Activated CD4-positive, alpha-beta T cell treated with anti-CD3 and anti-CD28 coated beads for 36 hours (primary cell): ENCODE measurements around the gene MAP3K4. TPM values are rescaled to one million over a fixed set of nuclear protein-coding genes. Genes with fewer than 3 reads are reported as not detected.
A peak's percentile ranks its signal among the peaks of the same experiment; 100 is the strongest.

ENCODE experiments used
- ATAC-seq: fragments of 200-7000 bp; cut with Tn5 transposase; one replicate; pipeline ENCODE4 v1.10.0; 2021; ENCODE audit warnings: mild to moderate bottlenecking, moderate library complexity
- CTCF ChIA-PET: fragments of 350-600 bp; sonication (Branson Sonifier 250); formaldehyde crosslinking; loops from one replicate; lab custom pipeline; 2021; ENCODE audit warnings: antibody characterized with exemption; lab: Charles Lee
- POLR2A ChIA-PET: fragments of 350-600 bp; sonication (Branson Sonifier 250); formaldehyde crosslinking; loops from one replicate; lab custom pipeline; 2021; ENCODE audit warnings: antibody characterized with exemption, inconsistent platforms; lab: Charles Lee
- DNase-seq: peaks from one replicate; pipeline ENCODE4 v3.0.0-alpha.2; 2020
- H3K27ac Mint-ChIP-seq: one replicate; pipeline ENCODE4 v1.8.0; 2021; ENCODE audit warnings: mixed read lengths
- H3K27me3 Mint-ChIP-seq: one replicate; pipeline ENCODE4 v1.8.0; 2021; ENCODE audit warnings: mixed read lengths
- H3K36me3 Mint-ChIP-seq: one replicate; pipeline ENCODE4 v1.8.0; 2021; ENCODE audit warnings: low read depth, mixed read lengths
- H3K4me1 Mint-ChIP-seq: one replicate; pipeline ENCODE4 v1.8.0; 2021; ENCODE audit warnings: mixed read lengths
- H3K4me3 Mint-ChIP-seq: one replicate; pipeline ENCODE4 v1.8.0; 2021; ENCODE audit warnings: mild to moderate bottlenecking, moderate library complexity, mixed read lengths
- H3K9me3 Mint-ChIP-seq: one replicate; pipeline ENCODE4 v1.8.0; 2021; ENCODE audit warnings: low read depth, mixed read lengths
- intact Hi-C, 2 experiments: fragments of 100-400 bp; cut with DNase I in 1 of 2; cut with micrococcal nuclease in 1 of 2; formaldehyde crosslinking; loops; one replicate each; pipeline versions ENCODE4 v1.14.2 to v1.15.1; 2022 to 2024; cut with DNase I, micrococcal nuclease
- total RNA-seq, 2 experiments: library from RNA; stranded (reverse); gene quantifications; one replicate each; pipeline ENCODE4 v1.2.3, GENCODE V29; 2021

The MAP3K4 gene
- total RNA-seq, 2 experiments from 2014 or later: 45.3 to 61.2 TPM

GRCh38 chr6:161027385-161027784 lies 35.8 kb downstream of the MAP3K4 start:
- ChIA-PET CTCF (interaction anchor here (0.7 to 1.8 kb wide), 2 partner anchors 15 to 35 kb away, joined by 3 to 7 read pairs; no protein-coding TSS in a partner anchor), POLR2A (interaction anchor here (0.6 to 0.7 kb wide), 2 partner anchors 59 to 281 kb away, joined by 3 to 5 read pairs; no protein-coding TSS in a partner anchor)
- H3K4me1 Mint-ChIP-seq: peaks cover 48% of the 10 kb centered on the region
- ATAC-seq (no peak), DNase-seq (no peak)
- no peak overlapping the region for H3K4me3 Mint-ChIP-seq
- peaks cover 17% of the 10 kb centered on the region for H3K36me3 Mint-ChIP-seq
- no peak overlapping the region for H3K27ac Mint-ChIP-seq
- H3K27me3 Mint-ChIP-seq: no peaks in the 10 kb centered on the region
- intact Hi-C loops: no loop called here
- no peaks in the 10 kb centered on the region for H3K9me3 Mint-ChIP-seq

- intact Hi-C loops: no loop called here
- ChIA-PET CTCF (interaction anchor here (0.9 to 1.8 kb wide), 3 partner anchors 13 to 104 kb away, joined by 3 to 7 read pairs (median 3); no protein-coding TSS in a partner anchor), POLR2A (no interaction called here)
- H3K4me1 Mint-ChIP-seq: peaks cover 50% of the 10 kb centered on the region
- no peaks in the 10 kb centered on the region for H3K27me3 Mint-ChIP-seq
- DNase-seq (no peak), ATAC-seq (peak; percentile 70)
- H3K9me3 Mint-ChIP-seq: no peaks in the 10 kb centered on the region
- peaks cover 20% of the 10 kb centered on the region for H3K36me3 Mint-ChIP-seq
- H3K27ac Mint-ChIP-seq: peak overlapping the region; percentile 48
- H3K4me3 Mint-ChIP-seq: no peak overlapping the region
Measured at GRCh38 chr6:161029195-161029809, 37.7 kb downstream of the MAP3K4 start.

- H3K27me3 Mint-ChIP-seq: no peaks in the 10 kb centered on the region
- POLR2A ChIA-PET: no interaction called here
- H3K4me1 Mint-ChIP-seq: peaks cover 52% of the 10 kb centered on the region
- ATAC-seq (no peak), DNase-seq (no peak)
- H3K4me3 Mint-ChIP-seq: no peak overlapping the region
- CTCF ChIA-PET: interaction anchor here (0.9 kb wide), 1 partner anchor 97 kb away, joined by 3 read pairs; no protein-coding TSS in a partner anchor
- intact Hi-C loops: no loop called here
- peaks cover 18% of the 10 kb centered on the region for H3K36me3 Mint-ChIP-seq
- no peak overlapping the region for H3K27ac Mint-ChIP-seq
- H3K9me3 Mint-ChIP-seq: no peaks in the 10 kb centered on the region
Measured at GRCh38 chr6:161031721-161032495, 40.3 kb downstream of the MAP3K4 start.

- ATAC-seq (no peak), DNase-seq (no peak)
- Mint-ChIP-seq H3K27ac (peak overlapping the region; percentile 60), H3K36me3 (peaks cover 27% of the 10 kb centered on the region), H3K4me3 (no peak overlapping the region), H3K9me3 (no peaks in the 10 kb centered on the region), H3K27me3 (no peaks in the 10 kb centered on the region), H3K4me1 (peaks cover 50% of the 10 kb centered on the region)
- POLR2A ChIA-PET: no interaction called here
- CTCF ChIA-PET: interaction anchor here (0.6 kb wide), 1 partner anchor 413 kb away, joined by 3 read pairs; no protein-coding TSS in a partner anchor
- intact Hi-C loops: no loop called here
Measured at GRCh38 chr6:161033667-161034066, 42.1 kb downstream of the MAP3K4 start.

- peaks cover 35% of the 10 kb centered on the region for H3K4me1 Mint-ChIP-seq
- no peak for ATAC-seq
Measured at GRCh38 chr6:161035182-161035980, 43.8 kb downstream of the MAP3K4 start.

GRCh38 chr6:161035981-161036263 lies 44.4 kb downstream of the MAP3K4 start:
- intact Hi-C loops: no loop called here
- no peaks in the 10 kb centered on the region for H3K9me3 Mint-ChIP-seq
- POLR2A ChIA-PET: no interaction called here
- H3K36me3 Mint-ChIP-seq: peaks cover 35% of the 10 kb centered on the region
- no peak overlapping the region for H3K27ac Mint-ChIP-seq
- ATAC-seq (no peak), DNase-seq (no peak)
- H3K4me1 Mint-ChIP-seq: peaks cover 32% of the 10 kb centered on the region
- no peak overlapping the region for H3K4me3 Mint-ChIP-seq
- CTCF ChIA-PET: no interaction called here
- H3K27me3 Mint-ChIP-seq: no peaks in the 10 kb centered on the region

More at GRCh38 chr6:161035182-161035980, 43.8 kb downstream of the MAP3K4 start:
- Mint-ChIP-seq H3K27me3 (no peaks in the 10 kb centered on the region), H3K36me3 (peaks cover 32% of the 10 kb centered on the region), H3K27ac (peak overlapping the region; percentile 26), H3K4me3 (no peak overlapping the region), H3K9me3 (no peaks in the 10 kb centered on the region)
- intact Hi-C loops: no loop called here
- no peak for DNase-seq
- ChIA-PET POLR2A (interaction anchor here (0.6 kb wide), 1 partner anchor 34 kb away, joined by 3 read pairs; no protein-coding TSS in a partner anchor), CTCF (no interaction called here)

DNA sequence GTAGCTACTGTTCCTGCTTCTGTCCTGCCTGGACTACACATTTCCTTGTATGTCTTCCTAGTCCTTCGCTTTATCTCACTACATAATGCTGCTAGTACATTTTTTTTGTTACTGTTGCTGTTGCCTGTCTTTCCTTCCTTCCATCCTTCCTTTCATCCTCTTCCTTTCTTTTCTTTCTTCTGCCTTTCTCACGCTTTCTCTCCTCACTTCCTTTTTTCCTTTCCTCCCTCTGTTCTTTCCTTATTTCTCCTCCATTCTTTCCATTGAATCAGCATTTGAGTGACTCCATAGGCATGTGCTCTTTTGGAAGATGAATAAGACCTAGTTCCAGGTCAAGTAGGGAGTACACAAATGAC lies 46.3 kb downstream of the MAP3K4 start:
- Mint-ChIP-seq H3K36me3 (peaks cover 44% of the 10 kb centered on the region), H3K27me3 (no peaks in the 10 kb centered on the region), H3K9me3 (no peaks in the 10 kb centered on the region), H3K27ac (peak overlapping the region; percentile 66), H3K4me3 (no peak overlapping the region), H3K4me1 (peaks cover 24% of the 10 kb centered on the region)
- CTCF ChIA-PET: interaction anchor here (0.8 kb wide), 1 partner anchor 41 kb away, joined by 3 read pairs; no protein-coding TSS in a partner anchor
- intact Hi-C loops: no loop called here
- ATAC-seq (no peak), DNase-seq (no peak)
- POLR2A ChIA-PET: no interaction called here

DNA sequence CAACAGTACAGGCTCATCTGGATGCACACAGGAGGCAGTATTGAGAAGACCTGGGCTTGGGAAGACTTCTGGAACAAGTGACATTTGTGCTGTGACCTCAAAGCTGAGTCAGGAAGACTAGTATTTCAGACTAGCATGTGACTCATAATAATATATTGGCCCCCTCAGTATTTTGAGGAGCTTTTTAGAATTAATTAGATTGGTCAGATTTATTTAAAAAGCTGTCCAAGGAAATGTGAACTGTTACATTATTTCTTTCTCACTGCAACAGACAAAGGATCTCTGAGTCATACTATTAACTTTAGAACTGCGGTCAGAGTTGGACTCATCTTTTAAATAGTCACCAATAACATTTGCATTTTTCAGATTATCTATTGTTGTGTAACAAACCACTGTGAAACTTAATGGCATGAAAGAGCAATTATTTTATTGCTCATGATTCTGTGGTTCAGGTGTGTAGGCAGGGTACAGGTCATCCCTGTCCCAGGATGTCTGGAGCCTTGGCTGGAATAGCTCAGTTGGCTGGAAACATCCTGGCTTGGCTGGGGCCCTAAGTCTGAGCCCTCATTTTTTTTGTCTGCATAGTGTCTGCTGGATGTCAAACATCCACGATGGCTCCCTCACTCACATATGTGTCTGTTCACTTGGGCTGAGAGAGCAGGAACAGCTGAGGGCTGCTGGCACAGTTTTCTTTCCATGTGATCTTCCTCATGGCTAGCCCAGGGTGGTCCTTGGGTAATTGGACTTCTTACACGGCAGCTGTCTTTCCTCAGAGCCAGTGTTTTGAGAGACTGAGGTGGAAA lies 46.9 kb downstream of the MAP3K4 start:
- no peaks in the 10 kb centered on the region for H3K27me3 Mint-ChIP-seq
- POLR2A ChIA-PET: no interaction called here
- ATAC-seq: peak; percentile 70
- H3K36me3 Mint-ChIP-seq: peaks cover 48% of the 10 kb centered on the region
- H3K27ac Mint-ChIP-seq: peak overlapping the region; percentile 66
- H3K4me3 Mint-ChIP-seq: no peak overlapping the region
- peaks cover 28% of the 10 kb centered on the region for H3K4me1 Mint-ChIP-seq
- no peak for DNase-seq
- intact Hi-C loops: no loop called here
- CTCF ChIA-PET: interaction anchor here (0.7 to 1.0 kb wide), 3 partner anchors 10 to 59 kb away, joined by 3 to 5 read pairs (median 3); no protein-coding TSS in a partner anchor
- H3K9me3 Mint-ChIP-seq: no peaks in the 10 kb centered on the region

DNA sequence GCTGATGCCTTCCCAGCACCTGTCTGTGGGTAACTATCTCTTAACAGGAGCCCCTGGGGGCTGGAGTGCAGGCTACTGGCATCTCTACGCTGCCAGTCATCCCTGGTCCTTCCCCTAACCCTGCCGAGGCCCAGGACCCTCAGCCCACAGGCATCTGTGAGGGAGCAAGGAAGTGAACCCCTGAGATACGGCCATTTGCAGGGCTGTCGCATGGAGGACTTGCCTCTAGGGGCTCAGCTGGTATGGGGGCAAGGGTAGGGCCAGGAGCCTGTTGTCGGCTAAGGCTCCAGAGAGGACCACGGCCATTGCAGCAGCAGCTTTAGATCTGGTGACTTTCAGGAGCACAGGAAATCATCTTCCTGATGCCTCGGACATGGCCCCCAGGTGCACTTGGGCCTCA lies 49.7 kb downstream of the MAP3K4 start:
- DNase-seq (no peak), ATAC-seq (no peak)
- Mint-ChIP-seq H3K27ac (no peak overlapping the region), H3K4me3 (no peak overlapping the region), H3K4me1 (peaks cover 17% of the 10 kb centered on the region), H3K27me3 (no peaks in the 10 kb centered on the region), H3K36me3 (peaks cover 40% of the 10 kb centered on the region), H3K9me3 (no peaks in the 10 kb centered on the region)
- ChIA-PET POLR2A (no interaction called here), CTCF (no interaction called here)
- intact Hi-C loops: no loop called here

- DNase-seq (no peak), ATAC-seq (no peak)
- Mint-ChIP-seq H3K9me3 (no peaks in the 10 kb centered on the region), H3K27me3 (no peaks in the 10 kb centered on the region), H3K27ac (no peak overlapping the region), H3K4me3 (no peak overlapping the region), H3K36me3 (peaks cover 32% of the 10 kb centered on the region), H3K4me1 (peaks cover 11% of the 10 kb centered on the region)
- ChIA-PET POLR2A (no interaction called here), CTCF (interaction anchor here (0.7 to 1.7 kb wide), 2 partner anchors 10 to 67 kb away, joined by 3 to 4 read pairs; no protein-coding TSS in a partner anchor)
- intact Hi-C loops: no loop called here
Measured at GRCh38 chr6:161044335-161044734, 52.8 kb downstream of the MAP3K4 start.
